ENCODE measurements around the gene PCGF1. TPM values are rescaled to one million over a fixed set of nuclear protein-coding genes. Genes with fewer than 3 reads are reported as not detected.

The PCGF1 gene
- total RNA-seq, 1 experiment from 2014 or later: 33.0 TPM

DNA sequence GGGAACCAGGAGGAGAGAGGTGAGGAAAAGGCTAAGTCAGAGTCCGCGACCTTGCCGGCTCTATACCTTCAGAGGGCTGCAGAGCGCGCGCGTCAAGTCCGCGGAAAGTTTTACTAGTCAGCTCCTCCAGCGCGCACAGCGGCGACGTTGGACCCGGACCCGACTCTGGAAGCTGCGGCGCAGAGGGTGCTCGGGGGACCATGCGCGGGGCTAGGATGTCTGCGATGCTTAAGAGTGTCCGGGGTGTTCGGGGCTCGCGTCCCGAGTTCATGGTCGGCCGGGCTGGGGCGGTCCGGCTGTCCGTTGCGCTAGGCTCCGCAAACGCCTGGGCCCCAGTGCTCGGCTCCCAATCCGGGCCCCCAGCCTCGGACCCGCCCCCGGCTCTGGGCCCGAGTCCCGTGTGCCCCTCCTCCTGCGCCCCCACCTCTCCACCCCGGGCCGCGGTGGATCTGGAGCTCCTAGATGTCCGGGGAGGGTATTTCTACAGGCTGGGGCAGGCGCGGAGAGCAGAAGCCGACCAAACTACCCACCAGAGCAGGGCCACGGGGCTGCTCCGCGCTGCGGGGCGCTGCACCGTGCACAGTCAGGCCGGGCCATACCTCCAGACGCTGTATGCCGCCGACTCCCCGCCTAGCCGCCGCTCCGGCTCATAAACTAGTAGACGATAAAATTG is 8.1 kb downstream of the PCGF1 start, which contains the start of gene LBX2:
LBX2 (minus strand) TSS at position 337 of the 673 bp plus-strand sequence; CDS start at position 271, 66 bp downstream.
- TF ChIP-seq CTCF (conservative IDR thresholded peaks at IDR 0.05; ENCODE audit: low read depth, low read length): no peak
- TF ChIP-seq EZH2 (IDR thresholded peaks at IDR 0.05; ENCODE audit: borderline replicate concordance, low read depth, low read length, poor library complexity, severe bottlenecking): peak; percentile 43
- H3K27ac ChIP-seq (ENCODE audit: low read depth, low read length, poor library complexity, severe bottlenecking): no peak within 1 kb of the TSS
- POLR2A ChIA-PET (ENCODE audit: low non-redundant PET): no interaction called here
- H3K36me3 ChIP-seq (ENCODE audit: insufficient read depth, low read length, poor library complexity, severe bottlenecking): no peaks in the 10 kb centered on the region
- H3K27me3 ChIP-seq (replicated peaks; ENCODE audit: insufficient read depth, low read depth, low read length, poor library complexity): peaks cover 31% of the 10 kb centered on the region
- CTCF ChIA-PET: no interaction called here
- intact Hi-C loops (cut with micrococcal nuclease; ENCODE audit: unreplicated experiment): no loop called here
- no peak for DNase-seq (ENCODE audit: low spot score)
- H3K4me3 ChIP-seq (ENCODE audit: low read depth, low read length, poor library complexity, severe bottlenecking): peak within 1 kb of the TSS; percentile 41
- peaks cover 5% of the 10 kb centered on the region for H3K4me1 ChIP-seq (ENCODE audit: insufficient read depth, low read length, poor library complexity, severe bottlenecking)
- no TSS peak for BruUV-seq (replicated peaks)
- no peaks in the 10 kb centered on the region for H3K9me3 ChIP-seq (ENCODE audit: low read depth, low read length, poor library complexity, severe bottlenecking)

- H3K9me3 ChIP-seq (ENCODE audit: low read depth, low read length, poor library complexity, severe bottlenecking): no peaks in the 10 kb centered on the region
- intact Hi-C loops (cut with micrococcal nuclease; ENCODE audit: unreplicated experiment): no loop called here
- TF ChIP-seq EZH2 (IDR thresholded peaks at IDR 0.05; ENCODE audit: borderline replicate concordance, low read depth, low read length, poor library complexity, severe bottlenecking) (peak; percentile 66), CTCF (conservative IDR thresholded peaks at IDR 0.05; ENCODE audit: low read depth, low read length) (no peak)
- no peaks in the 10 kb centered on the region for H3K36me3 ChIP-seq (ENCODE audit: insufficient read depth, low read length, poor library complexity, severe bottlenecking)
- DNase-seq (ENCODE audit: low spot score): no peak
- ChIA-PET CTCF (no interaction called here), POLR2A (ENCODE audit: low non-redundant PET) (no interaction called here)
- no TSS peak for BruUV-seq (replicated peaks)
- peaks cover 5% of the 10 kb centered on the region for H3K4me1 ChIP-seq (ENCODE audit: insufficient read depth, low read length, poor library complexity, severe bottlenecking)
- peaks cover 31% of the 10 kb centered on the region for H3K27me3 ChIP-seq (replicated peaks; ENCODE audit: insufficient read depth, low read depth, low read length, poor library complexity)
- no peak overlapping the region for H3K27ac ChIP-seq (ENCODE audit: low read depth, low read length, poor library complexity, severe bottlenecking)
- H3K4me3 ChIP-seq (ENCODE audit: low read depth, low read length, poor library complexity, severe bottlenecking): peak overlapping the region; percentile 41
These were observed 8.8 kb downstream of the PCGF1 start for GRCh38 chr2:74498500-74499266.

- Histone ChIP-seq H3K9me3 (ENCODE audit: low read depth, low read length, poor library complexity, severe bottlenecking) (no peaks in the 10 kb centered on the region), H3K27ac (ENCODE audit: low read depth, low read length, poor library complexity, severe bottlenecking) (no peak overlapping the region), H3K27me3 (replicated peaks; ENCODE audit: insufficient read depth, low read depth, low read length, poor library complexity) (peaks cover 31% of the 10 kb centered on the region), H3K4me1 (ENCODE audit: insufficient read depth, low read length, poor library complexity, severe bottlenecking) (peaks cover 5% of the 10 kb centered on the region), H3K36me3 (ENCODE audit: insufficient read depth, low read length, poor library complexity, severe bottlenecking) (peaks cover 2% of the 10 kb centered on the region), H3K4me3 (ENCODE audit: low read depth, low read length, poor library complexity, severe bottlenecking) (peak overlapping the region; percentile 41)
- no TSS peak for BruUV-seq (replicated peaks)
- CTCF ChIA-PET: interaction anchor here (0.5 kb wide), 1 partner anchor 46 kb away, joined by 5 read pairs; no protein-coding TSS in a partner anchor
- DNase-seq (ENCODE audit: low spot score): no peak
- TF ChIP-seq CTCF (conservative IDR thresholded peaks at IDR 0.05; ENCODE audit: low read depth, low read length) (no peak), EZH2 (IDR thresholded peaks at IDR 0.05; ENCODE audit: borderline replicate concordance, low read depth, low read length, poor library complexity, severe bottlenecking) (no peak)
- POLR2A ChIA-PET (ENCODE audit: low non-redundant PET): no interaction called here
- intact Hi-C loops (cut with micrococcal nuclease; ENCODE audit: unreplicated experiment): no loop called here
These were observed 9.6 kb downstream of the PCGF1 start for GRCh38 chr2:74497777-74498499.
